Stimulated activated CD8-positive, alpha-beta memory T cell treated with anti-CD3 and anti-CD28 coated beads, Interleukin-2, amount 100 ng/mL, for 48 hours (primary cell): Measurements from ENCODE around the gene SPATA31C1.
"Not testable (repeated sequence)": the region's sequence is repeated elsewhere in the genome, so short reads cannot be mapped to it uniquely, and the experiment has no call there.

Source experiments
- DNase-seq, 2 donors: peaks; one replicate each; pipeline ENCODE4 v3.0.0-alpha.2; 2020; ENCODE audit warnings: low read depth in 2 of 2

The SPATA31C1 gene

DNA sequence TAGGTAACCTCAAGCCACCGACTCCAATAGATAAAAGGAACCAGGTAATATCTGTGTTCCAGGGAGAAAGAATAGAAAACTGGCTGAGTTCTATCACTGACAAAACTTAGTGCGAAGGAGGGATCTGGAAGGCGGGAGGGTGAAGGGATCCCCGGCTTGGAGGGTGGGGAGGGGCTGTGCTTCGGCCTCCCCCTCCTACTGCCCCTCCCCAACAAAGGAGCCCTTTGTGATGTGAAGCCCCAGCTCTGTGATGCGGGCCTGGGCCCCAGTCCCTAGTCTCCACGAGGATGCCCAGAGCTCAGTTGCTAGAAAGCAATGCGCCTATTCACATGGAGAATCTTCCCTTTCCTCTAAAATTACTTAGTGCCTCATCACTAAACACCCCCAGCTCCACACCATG lies at the start of gene SPATA31C1:
TSS of gene SPATA31C1 (plus strand) at position 301 of the 400 bp plus-strand sequence.
- not testable (repeated sequence) for DNase-seq

DNA sequence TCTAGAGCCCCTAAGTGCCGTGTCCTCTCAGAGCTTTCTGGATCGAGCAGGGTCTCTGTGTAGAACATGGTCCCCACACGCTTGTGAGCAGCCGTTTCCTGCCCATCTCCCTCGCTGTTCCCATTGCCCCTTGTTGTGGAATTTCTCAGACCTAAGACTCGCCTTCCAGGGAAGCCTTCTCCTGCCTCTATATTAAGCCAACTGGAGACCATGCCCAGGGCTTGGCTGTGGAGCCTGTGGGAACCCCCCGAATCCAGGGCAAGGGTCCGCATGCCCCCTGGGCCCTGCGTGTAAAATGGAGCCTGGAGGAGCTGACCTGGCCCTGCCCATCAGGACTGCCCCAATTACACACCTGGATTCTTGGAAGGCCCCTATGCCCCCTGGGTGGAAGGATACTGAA lies 49.6 kb upstream of the SPATA31C1 start:
- DNase-seq: no peak

DNA sequence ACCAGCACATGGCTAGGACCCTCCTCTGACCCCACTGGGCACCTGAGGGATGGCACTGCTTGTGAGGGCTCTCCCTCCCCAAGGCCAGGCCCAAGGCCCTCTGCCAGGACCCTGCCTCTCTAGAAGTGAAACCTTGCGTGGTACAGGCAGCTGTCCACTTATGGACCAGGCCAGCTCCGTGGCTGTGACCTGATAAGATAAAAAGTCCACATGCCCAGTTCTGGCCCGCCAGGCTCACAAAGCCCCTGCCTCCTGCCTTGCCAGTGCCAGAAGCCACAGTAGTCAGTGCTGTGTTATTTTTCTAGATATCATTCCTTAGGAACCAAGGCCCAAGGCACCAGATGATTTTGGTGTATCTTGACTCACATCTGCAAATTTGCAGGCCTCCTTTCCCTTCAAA lies 49.1 kb upstream of the SPATA31C1 start:
- DNase-seq: no peak

DNA sequence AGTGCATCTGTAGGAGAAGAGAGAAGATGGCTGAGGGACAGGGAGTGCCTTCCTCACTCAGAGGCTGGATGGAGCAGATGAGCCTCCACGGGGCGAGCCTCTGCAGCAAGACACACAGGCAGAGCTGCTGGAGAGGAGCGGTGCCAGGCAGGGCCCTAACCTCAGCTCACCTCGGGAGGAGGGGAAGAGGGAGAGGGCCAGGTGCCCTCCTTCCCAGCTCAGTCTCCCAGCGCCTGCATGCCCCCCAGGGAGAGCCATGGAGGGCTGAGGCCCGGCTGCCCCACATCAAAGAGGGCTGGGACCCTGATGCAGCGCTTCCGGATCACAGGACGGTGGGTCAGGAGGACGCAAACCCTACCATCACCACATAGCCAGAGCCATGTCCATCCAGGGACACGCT lies 48.7 kb upstream of the SPATA31C1 start:
- no peak for DNase-seq

DNA sequence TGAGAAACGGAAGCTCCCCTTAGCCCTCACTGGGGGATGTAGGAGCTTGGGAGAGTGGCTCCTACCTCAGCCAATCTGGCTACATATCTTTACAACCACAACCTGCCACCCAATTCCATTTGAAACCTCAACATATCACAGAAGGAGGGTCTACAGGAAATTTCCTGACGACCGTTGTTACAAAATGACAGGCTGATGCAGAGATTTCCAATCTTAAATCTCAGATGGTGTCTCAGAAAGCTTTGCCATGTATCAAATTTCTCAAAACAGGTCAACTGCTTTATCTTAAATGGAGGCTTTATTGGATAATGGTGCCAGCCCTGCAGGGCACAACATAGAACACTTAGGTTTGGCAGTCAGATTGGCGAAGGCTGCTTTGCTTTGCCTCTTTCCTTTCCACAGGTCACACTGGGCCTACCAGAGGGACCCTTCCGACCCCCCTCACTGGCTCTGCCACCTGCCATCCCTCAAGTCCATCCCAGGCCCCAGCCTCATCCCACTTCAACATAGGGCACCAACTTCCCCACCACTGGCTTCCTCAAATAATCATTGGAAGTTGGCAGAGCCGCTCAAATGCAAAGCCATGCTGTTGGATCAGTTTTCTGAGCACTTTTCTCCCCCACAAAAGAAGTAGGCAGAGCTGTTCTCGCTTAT lies 46.2 kb upstream of the SPATA31C1 start:
- no peak for DNase-seq

DNA sequence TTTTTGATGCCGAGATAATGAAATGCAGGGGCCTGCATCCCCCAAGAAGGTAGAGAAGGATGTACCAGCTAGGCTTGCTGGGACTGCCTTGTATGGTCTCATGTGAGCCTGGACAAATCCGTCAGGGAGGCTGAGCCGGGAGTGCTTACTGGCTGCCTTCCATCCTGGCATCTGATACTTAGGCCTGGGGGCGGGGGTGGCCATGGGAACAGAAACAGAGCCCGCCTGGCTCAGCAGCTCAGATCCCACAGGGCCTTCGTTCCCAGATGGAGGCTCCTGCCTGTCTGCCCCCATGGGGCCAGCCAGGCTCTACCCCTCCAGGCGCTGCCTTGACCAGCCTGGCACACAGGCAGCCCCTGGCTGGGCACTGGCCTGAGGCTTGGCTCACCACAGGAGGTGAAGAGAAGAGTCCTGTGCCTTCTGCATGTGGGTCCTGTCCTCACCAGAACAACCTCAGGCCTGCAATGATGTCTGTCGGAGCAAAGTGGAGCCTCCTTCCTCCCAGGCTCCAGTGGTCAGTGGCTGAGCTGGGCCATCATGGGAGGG lies 45.6 kb upstream of the SPATA31C1 start:
- no peak for DNase-seq

DNA sequence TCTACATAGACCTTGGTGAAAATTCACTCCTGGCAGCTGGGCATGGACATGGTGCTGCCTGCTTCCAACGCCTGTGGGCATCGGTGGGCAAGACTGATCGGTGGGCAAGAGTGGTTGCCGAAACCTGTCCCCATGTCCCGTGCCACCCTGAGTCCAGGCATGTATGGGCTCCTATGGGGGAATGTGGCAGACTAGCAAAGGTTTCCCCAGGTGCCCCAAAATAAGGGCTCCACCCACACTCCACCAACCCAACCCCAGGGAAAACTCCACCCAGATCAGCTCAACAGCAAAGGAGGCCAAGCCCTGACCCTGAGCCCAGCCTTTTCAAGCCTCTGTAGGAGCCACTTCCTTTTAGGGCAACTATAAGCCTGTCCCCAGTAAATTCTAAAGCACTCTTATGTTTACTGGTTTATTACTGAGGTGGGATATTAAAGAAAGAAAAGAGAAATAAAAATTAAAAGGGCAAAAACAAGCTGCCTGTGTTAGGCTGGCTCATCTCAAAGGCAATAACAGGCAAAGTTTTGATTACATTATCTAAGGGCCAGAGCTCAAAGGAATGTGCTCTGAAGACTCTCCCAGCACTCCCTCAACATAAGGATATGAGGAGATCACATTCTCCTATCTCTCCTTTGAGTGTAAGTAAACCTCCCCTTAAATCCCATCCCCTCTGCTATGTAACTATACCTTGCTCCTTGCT lies 44.0 kb upstream of the SPATA31C1 start:
- no peak for DNase-seq

DNA sequence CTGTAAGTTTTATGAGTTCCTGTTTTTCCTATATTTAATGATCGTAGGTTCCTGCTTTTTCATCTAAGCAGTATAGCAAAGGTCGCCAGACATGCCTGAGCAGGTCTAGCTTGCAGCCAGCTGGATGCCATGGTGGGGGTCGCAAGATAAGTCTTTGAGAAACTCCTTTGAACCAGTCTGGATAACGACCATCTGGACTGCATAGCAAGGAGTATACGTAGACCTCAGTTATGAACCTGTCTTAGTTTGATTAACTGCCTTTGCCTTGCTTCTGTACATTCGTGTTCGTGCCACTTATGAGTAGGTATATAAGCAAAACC lies 43.5 kb upstream of the SPATA31C1 start:
- DNase-seq: no peak

DNA sequence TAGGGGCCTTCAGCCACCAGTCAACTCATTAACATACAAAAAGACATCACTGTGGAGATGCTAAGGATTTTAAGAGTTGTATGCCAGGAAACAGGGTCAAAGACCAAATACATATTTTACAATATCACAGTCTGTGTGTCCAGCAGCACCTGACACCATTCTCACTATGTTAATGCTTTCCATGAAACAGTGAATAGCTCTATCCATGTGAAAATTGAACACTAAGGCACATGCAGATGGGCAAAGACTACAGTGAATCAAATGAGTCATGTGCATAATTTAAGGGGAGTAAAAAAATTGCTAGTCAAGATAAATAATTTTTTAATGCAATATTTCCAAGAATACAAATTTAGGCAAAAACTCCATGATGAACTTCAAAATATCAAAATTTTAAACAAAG lies 42.7 kb upstream of the SPATA31C1 start:
- DNase-seq: no peak

DNA sequence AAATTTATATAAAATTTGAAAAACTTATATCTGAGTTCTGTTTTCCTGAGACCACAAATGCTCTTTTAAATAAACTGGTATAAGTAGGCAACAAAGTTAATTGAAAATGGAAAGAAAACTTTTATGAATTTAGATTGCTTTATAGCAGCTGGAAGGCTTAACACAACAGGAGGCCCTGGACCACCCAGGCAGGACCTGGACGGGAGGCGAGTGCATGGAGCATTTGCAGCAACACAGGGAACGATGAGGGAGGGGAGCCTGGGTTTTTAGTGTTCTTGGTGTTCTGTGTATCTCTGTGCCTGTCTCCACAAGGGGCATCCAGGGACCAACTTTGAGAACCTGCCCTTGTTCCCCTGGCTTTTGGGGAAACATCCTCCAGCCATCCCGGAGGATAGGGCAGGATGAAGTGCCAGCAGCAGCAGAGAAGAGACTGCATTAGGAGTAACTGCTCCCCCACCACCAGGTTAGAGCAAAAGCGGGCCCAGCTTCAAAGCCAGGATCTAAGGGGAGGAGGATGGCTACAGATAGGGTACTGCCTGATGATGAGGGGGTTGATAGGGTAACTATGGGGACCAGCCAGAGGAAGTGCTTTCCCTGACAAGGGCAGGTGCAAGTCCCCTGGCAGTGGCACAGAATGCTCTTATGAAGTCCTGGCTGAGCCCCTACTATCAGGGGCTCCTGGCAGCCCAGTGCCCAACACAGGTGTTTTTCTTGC lies 41.8 kb upstream of the SPATA31C1 start:
- no peak for DNase-seq

DNA sequence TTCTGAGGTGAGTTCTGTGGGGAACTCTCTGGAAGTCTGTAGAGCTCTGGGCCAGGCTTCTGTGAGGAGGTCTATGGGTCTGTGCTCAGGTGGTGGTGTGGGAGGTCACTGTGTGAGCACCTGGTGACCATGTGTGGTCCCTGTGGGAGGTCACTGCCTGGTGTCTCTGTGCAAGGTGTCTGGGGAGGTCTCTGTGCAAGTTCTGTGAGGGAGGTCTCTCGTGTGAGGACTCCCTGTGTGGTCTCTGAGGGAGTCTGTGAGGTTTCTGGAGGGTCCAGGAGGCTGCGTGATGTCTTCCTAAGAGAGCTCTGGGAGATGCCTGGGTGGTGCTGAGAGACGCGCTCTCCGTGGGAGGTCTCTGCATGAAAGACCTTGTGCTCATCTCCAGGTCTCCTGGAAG lies 41.1 kb upstream of the SPATA31C1 start:
- no peak for DNase-seq

DNA sequence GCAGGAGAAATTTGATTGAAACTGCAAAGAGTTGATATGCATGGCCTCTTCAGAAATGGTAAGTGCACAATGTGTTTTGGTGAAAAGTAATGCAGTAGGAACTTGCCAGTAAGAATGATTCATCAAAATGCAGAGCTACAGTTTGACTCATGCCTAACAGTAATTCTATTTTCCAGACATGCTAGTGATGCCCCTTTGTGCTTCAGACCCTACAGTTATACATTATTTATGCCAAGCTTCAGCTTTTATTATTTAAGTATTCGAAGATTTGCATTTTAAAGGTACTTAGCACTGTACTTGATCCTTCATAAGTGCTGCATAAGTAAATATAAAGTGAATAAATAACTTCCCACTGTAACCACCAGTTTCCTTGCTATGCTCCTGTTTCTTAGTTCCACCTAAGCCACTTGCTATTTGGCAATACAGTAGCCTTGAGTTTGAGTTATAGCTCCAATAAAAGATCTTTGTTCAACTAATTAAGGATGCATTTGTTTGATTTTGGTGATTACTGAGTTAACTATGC lies 38.7 kb upstream of the SPATA31C1 start:
- DNase-seq: no peak

DNA sequence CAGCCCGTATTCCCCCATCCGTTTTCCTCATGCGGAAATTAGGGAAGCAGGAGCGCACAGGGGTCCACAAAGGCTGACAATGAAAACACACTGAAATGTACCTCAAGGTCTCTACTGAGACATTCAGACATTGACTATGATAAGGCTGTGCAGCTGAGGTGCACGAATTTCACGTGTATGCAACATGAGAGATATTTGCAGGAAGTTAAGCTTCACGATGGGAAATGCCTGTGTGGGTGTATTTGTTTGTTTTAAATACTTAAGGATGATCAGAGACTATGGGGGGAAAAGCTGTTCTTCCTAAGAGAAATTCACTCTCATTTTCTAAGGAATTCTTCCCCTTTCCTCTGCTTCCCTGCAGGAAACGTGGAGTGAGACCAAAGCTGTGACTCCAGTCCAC lies 37.6 kb upstream of the SPATA31C1 start:
- DNase-seq: no peak

DNA sequence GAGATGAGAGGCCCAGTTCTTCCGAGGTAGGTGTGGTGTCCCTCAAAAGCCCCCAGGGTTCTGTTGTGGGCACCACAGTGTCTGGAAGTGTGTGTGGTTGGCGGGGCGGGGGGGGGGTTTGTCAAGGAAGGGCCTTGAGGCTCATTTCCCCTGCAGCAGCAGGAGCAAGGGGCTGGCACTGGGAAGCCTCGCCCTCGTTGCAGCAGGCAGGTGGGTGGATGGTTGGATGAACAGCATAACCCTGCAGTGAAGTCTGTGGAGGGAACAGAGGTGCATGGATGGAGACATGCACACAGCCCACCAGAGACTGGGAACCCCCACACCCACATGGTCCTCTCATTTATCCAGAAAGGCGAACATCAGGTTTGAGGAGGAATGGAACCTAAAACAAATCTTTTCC lies 37.1 kb upstream of the SPATA31C1 start:
- DNase-seq: no peak

DNA sequence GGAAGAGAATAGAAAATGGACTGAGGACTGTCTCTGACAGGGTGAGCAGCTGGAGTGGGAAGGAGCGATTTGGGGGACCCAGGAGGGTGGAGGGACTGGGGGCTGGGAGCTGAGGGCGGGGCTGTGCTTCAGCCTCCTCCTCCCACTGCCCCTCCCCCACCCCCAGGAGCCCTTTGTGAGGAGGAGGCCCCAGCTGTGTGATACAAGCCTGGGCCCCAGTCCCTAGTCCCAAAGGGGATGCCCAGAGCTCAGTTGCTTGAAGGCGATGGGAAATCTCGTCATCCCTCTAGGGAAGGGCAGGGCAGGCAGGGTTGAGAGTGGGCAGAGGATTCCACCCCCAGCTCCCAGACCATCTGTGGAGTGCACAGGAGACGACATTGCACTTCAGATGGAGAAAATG lies 35.1 kb upstream of the SPATA31C1 start, which contains the start of gene SPATA31E1:
TSS of gene SPATA31E1 (plus strand) at position 251 of the 400 bp plus-strand sequence. CDS start at position 266, 15 bp downstream.
- no peak for DNase-seq

DNA sequence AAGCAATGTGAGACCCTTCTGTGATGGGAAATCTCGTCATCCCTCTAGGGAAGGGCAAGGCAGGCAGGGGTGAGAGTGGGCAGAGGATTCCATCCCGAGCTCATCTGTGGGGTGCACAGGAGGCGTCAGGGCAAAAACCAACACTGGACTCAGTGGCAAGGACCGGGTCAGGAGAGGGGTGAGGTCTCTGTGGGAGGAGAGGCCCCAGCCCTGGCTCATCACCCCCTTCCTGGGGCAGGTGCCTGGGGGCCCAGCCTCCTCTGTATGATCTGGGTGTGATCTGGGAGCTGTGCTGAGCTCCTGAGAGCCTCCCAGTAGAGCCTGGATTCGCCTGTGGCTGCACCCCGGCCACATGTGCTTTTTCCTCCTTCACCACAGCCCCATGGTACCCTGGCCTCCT lies 34.5 kb upstream of the SPATA31C1 start:
- no peak for DNase-seq

DNA sequence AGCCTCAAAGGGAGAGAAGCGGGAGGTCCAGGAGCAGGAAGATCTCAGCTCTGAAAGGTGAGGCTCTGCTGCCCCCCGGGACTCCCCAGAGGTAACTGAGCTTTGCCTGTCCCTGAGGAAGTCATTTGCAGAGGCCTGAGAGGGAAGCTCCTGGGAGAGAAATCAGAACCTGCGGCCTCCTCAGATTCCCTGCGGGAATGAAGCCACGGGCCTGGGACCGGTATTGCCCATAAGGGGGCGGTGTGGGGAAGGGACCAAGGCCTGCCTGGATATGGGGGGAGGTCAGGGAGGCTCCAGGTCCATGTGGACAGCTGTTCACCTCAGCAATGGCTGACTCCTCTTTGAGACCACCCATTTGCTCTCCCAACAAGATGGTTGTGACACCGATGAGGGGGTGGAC lies 33.8 kb upstream of the SPATA31C1 start:
- DNase-seq: no peak

DNA sequence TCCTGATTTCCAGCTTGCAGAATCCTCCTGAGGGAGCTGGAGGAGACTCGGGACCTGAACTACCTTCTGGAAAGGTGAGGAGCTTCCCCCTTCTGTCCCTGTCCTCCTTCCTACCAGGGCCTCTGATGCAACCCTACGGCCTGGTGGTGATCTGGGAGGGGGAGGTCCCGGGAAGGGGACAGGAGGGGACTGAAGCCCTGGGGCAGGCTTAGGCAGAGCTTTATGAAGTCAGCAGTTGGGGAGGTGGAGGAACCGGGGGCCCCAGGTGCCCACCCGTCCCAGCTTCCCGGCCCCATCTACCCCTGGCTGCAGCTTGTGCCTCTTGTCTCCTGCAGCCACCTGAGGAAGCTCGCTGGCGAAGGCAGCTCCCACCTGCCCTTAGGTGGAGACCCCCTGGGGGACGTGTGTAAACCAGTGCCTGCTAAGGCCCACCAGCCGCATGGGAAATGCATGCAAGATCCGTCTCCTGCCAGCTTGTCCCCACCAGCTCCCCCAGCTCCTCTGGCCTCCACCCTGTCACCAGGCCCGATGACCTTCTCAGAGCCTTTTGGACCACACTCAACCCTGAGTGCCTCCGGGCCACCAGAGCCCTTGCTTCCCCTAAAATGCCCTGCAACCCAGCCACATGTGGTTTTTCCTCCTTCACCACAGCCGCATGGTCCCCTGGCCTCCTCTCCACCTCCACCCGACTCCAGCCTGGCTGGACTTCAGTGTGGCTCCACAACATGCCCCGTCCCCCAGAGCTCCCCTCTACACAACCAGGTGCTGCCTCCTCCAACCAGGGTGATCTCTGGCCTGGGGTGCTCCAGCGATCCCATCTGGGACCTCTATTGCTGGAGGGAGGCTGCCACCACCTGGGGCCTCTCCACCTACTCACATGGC lies 32.9 kb upstream of the SPATA31C1 start:
- DNase-seq: no peak

DNA sequence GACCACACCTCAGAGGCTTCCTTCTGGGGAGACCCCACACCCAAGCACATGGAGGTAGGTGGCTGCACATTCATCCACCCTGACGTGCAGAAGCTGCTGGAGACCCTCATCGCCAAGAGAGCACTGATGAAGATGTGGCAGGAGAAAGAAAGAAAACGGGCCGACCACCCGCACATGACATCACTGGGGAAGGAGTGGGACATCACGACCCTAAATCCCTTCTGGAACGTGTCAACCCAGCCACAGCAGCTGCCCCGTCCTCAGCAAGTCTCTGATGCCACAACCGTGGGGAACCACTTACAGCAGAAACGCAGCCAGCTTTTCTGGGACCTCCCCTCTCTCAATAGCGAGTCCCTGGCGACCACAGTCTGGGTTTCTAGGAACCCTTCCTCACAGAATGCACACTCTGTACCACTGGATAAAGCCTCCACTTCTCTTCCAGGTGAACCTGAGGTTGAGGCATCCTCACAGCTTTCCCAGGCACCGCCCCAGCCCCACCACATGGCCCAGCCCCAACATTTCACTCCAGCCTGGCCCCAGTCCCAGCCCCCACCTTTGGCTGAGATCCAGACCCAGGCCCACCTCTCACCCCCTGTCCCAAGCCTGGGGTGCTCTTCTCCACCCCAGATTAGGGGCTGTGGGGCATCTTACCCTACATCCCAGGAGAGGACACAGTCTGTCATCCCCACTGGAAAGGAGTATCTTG lies 32.1 kb upstream of the SPATA31C1 start:
- DNase-seq: no peak

DNA sequence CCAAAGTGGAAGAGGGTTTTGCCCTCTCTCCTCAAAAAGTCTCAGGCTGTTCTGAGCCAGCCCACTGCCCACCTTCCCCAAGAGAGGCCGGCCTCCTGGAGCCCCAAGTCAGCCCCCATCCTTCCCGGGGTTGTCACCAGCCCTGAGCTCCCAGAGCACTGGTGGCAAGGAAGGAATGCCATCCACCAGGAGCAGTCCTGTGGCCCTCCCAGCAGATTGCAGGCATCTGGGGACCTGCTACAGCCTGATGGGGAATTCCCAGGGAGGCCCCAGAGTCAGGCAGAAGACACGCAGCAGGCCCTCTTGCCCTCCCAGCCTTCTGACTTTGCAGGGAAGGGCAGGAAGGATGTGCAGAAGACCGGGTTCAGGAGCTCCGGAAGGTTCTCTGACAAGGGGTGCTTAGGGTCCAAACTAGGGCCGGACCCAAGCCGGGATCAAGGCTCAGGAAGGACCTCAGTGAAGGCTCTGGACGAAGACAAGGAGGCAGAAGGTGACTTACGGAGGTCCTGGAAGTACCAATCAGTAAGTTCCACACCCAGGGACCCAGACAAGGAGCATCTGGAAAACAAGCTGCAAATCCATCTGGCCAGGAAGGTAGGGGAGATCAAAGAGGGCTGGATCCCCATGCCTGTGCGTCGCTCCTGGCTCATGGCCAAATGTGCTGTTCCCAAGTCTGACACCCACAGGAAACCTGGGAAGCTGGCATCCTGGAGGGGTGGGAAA lies 31.4 kb upstream of the SPATA31C1 start:
- no peak for DNase-seq
